PC-3 (cell line): ENCODE data around the gene SYT9. TPM values are rescaled to one million over a fixed set of nuclear protein-coding genes. Genes with fewer than 3 reads are reported as not detected.

ENCODE experiments used
- ATAC-seq: fragments of 200-7000 bp; cut with Tn5 transposase; 2 replicates; pipeline ENCODE4 v1.9.1; 2020; ENCODE audit warnings: mild to moderate bottlenecking, moderate library complexity
- BruUV-seq: library from RNA; stranded (reverse); fragments of 400-500 nt; replicated peaks from 2 replicates; lab custom pipeline; 2021; lab: Mats Ljungman, UMichigan
- CTCF ChIA-PET: fragments of 300-600 bp; sonication (Branson Sonifier 250); formaldehyde crosslinking; loops from one replicate; lab custom pipeline; 2022; ENCODE audit warnings: antibody characterized with exemption; lab: Charles Lee
- POLR2A ChIA-PET: fragments of 300-600 bp; sonication (Branson Sonifier 250); formaldehyde crosslinking; loops from one replicate; lab custom pipeline; 2022; ENCODE audit warnings: antibody characterized with exemption; ENCODE audit not compliant: unreplicated experiment; lab: Charles Lee
- DNase-seq: peaks from one replicate; pipeline ENCODE4 v3.0.0-alpha.2; 2015
- H2AFZ ChIP-seq: fragments of 300-600 bp; sonication (generic); 2 replicates; pipeline ENCODE4 v1.6.0; 2016; ENCODE audit warnings: antibody characterized with exemption, low read length
- H3F3A ChIP-seq: fragments of 300-600 bp; sonication (generic); one replicate; pipeline ENCODE4 v1.6.0; 2017; ENCODE audit warnings: antibody characterized with exemption, low read length, control low read depth, mild to moderate bottlenecking; ENCODE audit not compliant: unreplicated experiment
- H3K27ac ChIP-seq: fragments of 300-600 bp; sonication (generic); 2 replicates; pipeline ENCODE4 v1.5.1; 2016; ENCODE audit warnings: mild to moderate bottlenecking, low read length
- H3K27me3 ChIP-seq: fragments of 300-600 bp; sonication (generic); 2 replicates; pipeline ENCODE4 v1.6.1; 2016; ENCODE audit warnings: low read length, mixed read lengths
- H3K36me3 ChIP-seq: fragments of 300-600 bp; sonication (generic); 2 replicates; pipeline ENCODE4 v1.6.1; 2016; ENCODE audit warnings: low read depth, mixed run types, low read length, mixed read lengths
- H3K4me1 ChIP-seq: fragments of 300-600 bp; sonication (generic); 2 replicates; pipeline ENCODE4 v1.5.1; 2016; ENCODE audit warnings: low read length; ENCODE audit not compliant: insufficient read depth
- H3K4me2 ChIP-seq: fragments of 300-600 bp; sonication (generic); 2 replicates; pipeline ENCODE4 v1.6.0; 2016; ENCODE audit warnings: low read length
- H3K4me3 ChIP-seq: fragments of 300-600 bp; sonication (generic); 2 replicates; pipeline ENCODE4 v1.5.1; 2016; ENCODE audit warnings: mild to moderate bottlenecking, low read length, mixed read lengths
- H3K79me2 ChIP-seq: fragments of 300-600 bp; sonication (generic); 2 replicates; pipeline ENCODE4 v1.6.1; 2017; ENCODE audit warnings: low read length, mixed read lengths
- H3K9ac ChIP-seq: fragments of 300-600 bp; sonication (generic); 2 replicates; pipeline ENCODE4 v1.6.0; 2016; ENCODE audit warnings: mild to moderate bottlenecking, low read length
- H3K9me2 ChIP-seq: fragments of 300-600 bp; sonication (generic); replicated peaks from 2 replicates; pipeline ENCODE4 v1.6.1; 2016; ENCODE audit warnings: mixed run types, low read length, mixed read lengths
- H3K9me3 ChIP-seq: fragments of 300-600 bp; sonication (generic); 2 replicates; pipeline ENCODE4 v1.6.1; 2016; ENCODE audit warnings: low read length, mixed read lengths
- H4K20me1 ChIP-seq: fragments of 300-600 bp; sonication (generic); 2 replicates; pipeline ENCODE4 v1.6.1; 2016; ENCODE audit warnings: low read length, mixed read lengths
- CTCF ChIP-seq: fragments of 300-600 bp; sonication (generic); conservative IDR thresholded peaks from 2 replicates; pipeline ENCODE4 v1.5.1; 2017; ENCODE audit warnings: antibody characterized with exemption, low read depth, mild to moderate bottlenecking, low read length
- EZH2 ChIP-seq: fragments of 300-600 bp; sonication (generic); IDR thresholded peaks from one replicate; pipeline ENCODE4 v1.6.1; 2017; ENCODE audit warnings: antibody characterized with exemption, mild to moderate bottlenecking, low read length; ENCODE audit not compliant: unreplicated experiment
- EZH2phosphoT487 ChIP-seq: fragments of 300-600 bp; sonication (generic); IDR thresholded peaks from 2 replicates; pipeline ENCODE4 v1.6.1; 2018; ENCODE audit warnings: mild to moderate bottlenecking, antibody characterized with exemption, low read length, borderline replicate concordance
- intact Hi-C: fragments of 100-400 bp; cut with micrococcal nuclease; formaldehyde crosslinking; loops from 2 replicates; pipeline ENCODE4 v1.9.0; 2023
- total RNA-seq: library from RNA; depleted of rRNA; stranded (reverse); fragments of >200 nt; gene quantifications from 2 replicates; pipeline ENCODE4 v1.2.3, GENCODE V29; 2014

Gene SYT9
- total RNA-seq, 1 experiment from 2014 or later = 6.3 TPM

GRCh38 chr11:7462706-7463105 is 211.0 kb downstream of the SYT9 start:
- no TSS peak for BruUV-seq
- no peak for TF ChIP-seq EZH2phosphoT487
- TF ChIP-seq CTCF = no peak
- TF ChIP-seq EZH2 = no peak

GRCh38 chr11:7467652-7468051 is 215.9 kb downstream of the SYT9 start:
- TF ChIP-seq EZH2 = no peak
- Histone ChIP-seq H2AFZ (no peak overlapping the region), H3F3A (no peaks in the 10 kb centered on the region), H4K20me1 (no peaks in the 10 kb centered on the region), H3K27me3 (no peaks in the 10 kb centered on the region), H3K9me2 (no peaks in the 10 kb centered on the region), H3K9me3 (no peaks in the 10 kb centered on the region), H3K36me3 (no peaks in the 10 kb centered on the region), H3K4me1 (no peaks in the 10 kb centered on the region), H3K4me2 (no peak overlapping the region), H3K27ac (no peak overlapping the region), H3K4me3 (no peak overlapping the region), H3K79me2 (no peaks in the 10 kb centered on the region), H3K9ac (no peak overlapping the region)
- DNase-seq (no peak), ATAC-seq (no peak)
- CTCF ChIA-PET = no interaction called here
- BruUV-seq = no TSS peak
- intact Hi-C loops = no loop called here
- POLR2A ChIA-PET = no interaction called here

More at GRCh38 chr11:7462706-7463105, 211.0 kb downstream of the SYT9 start:
- H3K4me2 ChIP-seq = no peak overlapping the region
- no peaks in the 10 kb centered on the region for H4K20me1 ChIP-seq
- H3F3A ChIP-seq = no peaks in the 10 kb centered on the region
- H2AFZ ChIP-seq = no peak overlapping the region
- no peaks in the 10 kb centered on the region for H3K4me1 ChIP-seq
- intact Hi-C loops = no loop called here
- DNase-seq (no peak), ATAC-seq (no peak)
- POLR2A ChIA-PET = no interaction called here
- H3K9me3 ChIP-seq = no peaks in the 10 kb centered on the region
- no peaks in the 10 kb centered on the region for H3K27me3 ChIP-seq
- H3K4me3 ChIP-seq = no peak overlapping the region
- H3K27ac ChIP-seq = no peak overlapping the region
- H3K79me2 ChIP-seq = no peaks in the 10 kb centered on the region
- no peak overlapping the region for H3K9ac ChIP-seq
- H3K36me3 ChIP-seq = no peaks in the 10 kb centered on the region
- H3K9me2 ChIP-seq = no peaks in the 10 kb centered on the region
- CTCF ChIA-PET = no interaction called here

- CTCF ChIA-PET = no interaction called here
- POLR2A ChIA-PET = no interaction called here
- no TSS peak for BruUV-seq
Measured at GRCh38 chr11:7469351-7469865, 217.7 kb downstream of the SYT9 start.

More at GRCh38 chr11:7469351-7469865, 217.7 kb downstream of the SYT9 start:
- Histone ChIP-seq H3K9me2 (no peaks in the 10 kb centered on the region), H3K9ac (no peak overlapping the region), H3K27me3 (no peaks in the 10 kb centered on the region), H4K20me1 (no peaks in the 10 kb centered on the region), H3K27ac (no peak overlapping the region), H3K4me2 (no peak overlapping the region), H3K9me3 (no peaks in the 10 kb centered on the region), H3K4me1 (no peaks in the 10 kb centered on the region), H3K79me2 (no peaks in the 10 kb centered on the region), H3K36me3 (no peaks in the 10 kb centered on the region), H3F3A (no peaks in the 10 kb centered on the region), H2AFZ (no peak overlapping the region), H3K4me3 (no peak overlapping the region)
- intact Hi-C loops = no loop called here
- DNase-seq (no peak), ATAC-seq (no peak)
- TF ChIP-seq EZH2 (no peak), EZH2phosphoT487 (no peak), CTCF (no peak)
